GM21825 (cell line): ENCODE data around the gene SMTNL1.

Experiments
- ATAC-seq: cut with Tn5 transposase; IDR thresholded peaks from one replicate; pipeline ENCODE4 v1.9.1; 2021; ENCODE audit warnings: mild to moderate bottlenecking, moderate library complexity; ENCODE audit not compliant: unreplicated experiment

The SMTNL1 gene

GRCh38 chr11:57586711-57587245 is 49.4 kb downstream of the SMTNL1 start:
- ATAC-seq: no peak

- no peak for ATAC-seq
Measured at GRCh38 chr11:57588046-57588710, 50.8 kb downstream of the SMTNL1 start.

DNA sequence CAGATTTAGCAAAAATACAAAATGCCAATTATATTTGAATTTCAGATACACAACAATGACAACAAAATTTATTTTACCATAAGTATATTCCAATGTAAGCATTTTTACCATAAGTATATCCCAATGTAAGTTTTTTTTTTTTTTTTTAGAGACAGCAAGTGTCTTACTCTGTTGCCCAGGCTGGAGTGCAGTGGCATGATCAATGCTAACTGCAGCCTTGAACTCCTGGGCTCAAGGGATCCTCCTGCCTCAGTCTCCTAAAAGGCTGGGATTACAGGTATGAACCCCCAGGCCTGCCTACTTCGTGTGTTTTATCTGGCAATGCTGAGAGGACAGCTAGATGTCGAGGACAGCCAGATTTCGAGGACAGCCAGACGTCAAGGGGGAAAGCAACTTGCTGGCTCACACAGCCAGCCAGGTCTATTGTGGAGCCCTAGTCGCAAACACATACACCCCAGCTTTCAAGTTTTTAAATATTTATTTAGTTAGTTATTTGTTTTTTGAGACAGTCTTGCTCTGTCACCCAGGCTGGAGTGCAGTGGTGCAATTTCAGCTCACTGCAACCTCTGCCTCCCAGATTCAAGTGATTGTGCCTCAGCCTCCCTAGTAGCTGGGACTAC is 59.0 kb downstream of the SMTNL1 start:
- ATAC-seq: no peak

DNA sequence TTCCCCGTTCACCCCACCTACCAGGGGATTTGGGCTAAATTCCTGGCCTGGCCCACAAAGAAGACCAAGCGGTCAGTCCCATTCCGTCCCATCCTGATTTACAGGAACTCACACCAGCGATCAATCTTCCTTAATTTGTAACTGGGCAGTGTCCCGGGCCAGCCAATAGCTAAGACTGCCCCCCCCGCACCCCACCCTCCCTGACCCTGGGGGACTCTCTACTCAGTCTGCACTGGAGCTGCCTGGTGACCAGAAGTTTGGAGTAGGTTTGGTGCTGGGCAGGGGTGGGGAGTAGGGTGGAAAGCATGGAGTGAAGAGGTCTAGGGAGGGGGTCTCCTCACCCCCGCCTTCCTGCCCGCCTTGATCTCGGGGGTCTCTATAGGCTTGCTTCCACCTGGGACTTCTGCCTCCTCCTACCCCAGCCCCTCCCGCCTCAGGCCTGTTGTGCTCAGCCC is 60.1 kb downstream of the SMTNL1 start, which contains the start of gene SERPING1:
Gene SERPING1, plus strand, starts transcription at position 225 of the 455 bp plus-strand sequence. CDS start 586 bp downstream, outside the sequence.
- ATAC-seq: no peak

- ATAC-seq: no peak
Measured at GRCh38 chr11:57597916-57598830, 60.8 kb downstream of the SMTNL1 start.

GRCh38 chr11:57598831-57599155 is 61.4 kb downstream of the SMTNL1 start:
- ATAC-seq: no peak

- ATAC-seq: no peak
Measured at GRCh38 chr11:57599381-57599780, 62.0 kb downstream of the SMTNL1 start.
